Upper lobe of left lung (tissue), 4 donors: ENCODE data around the gene HADH.

ENCODE experiments used
- CTCF ChIP-seq, 6 experiments: fragments of 450-650 bp in 4 of 6; fragments of 200-600 bp in 2 of 6; sonication (generic) in 2 of 6; IDR thresholded peaks; one replicate each; pipeline ENCODE4 v1.5.1; 2016 to 2019; ENCODE audit warnings: antibody characterized with exemption in 6 of 6
- EP300 ChIP-seq, 4 donors: sonication (generic); formaldehyde crosslinking; IDR thresholded peaks; one replicate each; pipeline ENCODE4 v1.5.1; 2017; ENCODE audit warnings: antibody characterized with exemption in 4 of 4, control low read depth in 2 of 4
- POLR2A ChIP-seq, 4 donors: fragments of 450-650 bp; IDR thresholded peaks; one replicate each; pipeline ENCODE4 v1.5.1; 2016 to 2017; ENCODE audit warnings: antibody characterized with exemption in 4 of 4, mild to moderate bottlenecking in 2 of 4
- POLR2AphosphoS5 ChIP-seq, 2 donors: sonication (generic); formaldehyde crosslinking; IDR thresholded peaks; one replicate each; pipeline ENCODE4 v1.5.1; 2017; ENCODE audit warnings: antibody characterized with exemption in 2 of 2

GRCh38 chr4:108056418-108056817 lies 66.7 kb downstream of the HADH start:
- TF ChIP-seq CTCF (IDR thresholded peaks at IDR 0.05) (no peak), EP300 (IDR thresholded peaks at IDR 0.05) (no peak), POLR2A (IDR thresholded peaks at IDR 0.05) (no peak), POLR2AphosphoS5 (IDR thresholded peaks at IDR 0.05) (no peak)
